HG02763 (cell line): ENCODE results near the gene SPRR1B.
"Not testable (repeated sequence)": the region's sequence is repeated elsewhere in the genome, so short reads cannot be mapped to it uniquely, and the experiment has no call there.

Source experiments
- ATAC-seq: cut with Tn5 transposase; IDR thresholded peaks from one replicate; pipeline ENCODE4 v1.9.1; 2021; ENCODE audit warnings: mild to moderate bottlenecking, moderate library complexity; ENCODE audit not compliant: unreplicated experiment

The SPRR1B gene, protein sequence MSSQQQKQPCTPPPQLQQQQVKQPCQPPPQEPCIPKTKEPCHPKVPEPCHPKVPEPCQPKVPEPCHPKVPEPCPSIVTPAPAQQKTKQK

GRCh38 chr1:153030895-153031294, at the start of gene SPRR1B:
Gene SPRR1B, plus strand, starts transcription at chr1:153031203. Its CDS starts 1,143 bp downstream, at chr1:153032346.
- no peak for ATAC-seq

DNA sequence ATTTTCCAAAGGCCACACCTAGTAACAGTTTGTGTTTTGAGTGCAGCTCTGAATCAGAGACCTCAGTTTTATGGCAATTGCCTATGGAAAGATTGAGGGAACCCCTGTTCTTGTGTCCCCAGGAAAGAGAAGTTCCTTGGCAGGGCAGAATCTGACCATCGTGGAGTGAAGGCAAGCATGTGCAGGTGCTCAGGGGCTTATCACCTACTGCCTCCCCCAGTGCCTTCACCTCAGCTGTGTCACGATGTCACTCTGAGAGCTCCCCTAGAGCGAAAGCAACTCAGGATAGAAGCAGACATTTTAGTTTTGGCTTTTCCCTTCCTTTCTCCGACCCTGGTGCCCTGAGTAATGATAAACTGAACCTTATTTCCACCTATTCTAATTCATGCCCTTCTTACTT, 48.9 kb upstream of the SPRR1B start:
- ATAC-seq: no peak

- ATAC-seq: no peak
These were observed 47.8 kb upstream of the SPRR1B start for GRCh38 chr1:152983234-152983633.

- ATAC-seq: no peak
These were observed 47.3 kb upstream of the SPRR1B start, which contains the start of gene SPRR1A for GRCh38 chr1:152983743-152984142. Gene SPRR1A, plus strand, starts transcription at chr1:152984081. Its CDS starts 1,150 bp downstream, at chr1:152985231.

GRCh38 chr1:152986578-152986977, 44.4 kb upstream of the SPRR1B start:
- ATAC-seq: no peak

- ATAC-seq: no peak
These were observed 37.8 kb upstream of the SPRR1B start for GRCh38 chr1:152993186-152993585.

DNA sequence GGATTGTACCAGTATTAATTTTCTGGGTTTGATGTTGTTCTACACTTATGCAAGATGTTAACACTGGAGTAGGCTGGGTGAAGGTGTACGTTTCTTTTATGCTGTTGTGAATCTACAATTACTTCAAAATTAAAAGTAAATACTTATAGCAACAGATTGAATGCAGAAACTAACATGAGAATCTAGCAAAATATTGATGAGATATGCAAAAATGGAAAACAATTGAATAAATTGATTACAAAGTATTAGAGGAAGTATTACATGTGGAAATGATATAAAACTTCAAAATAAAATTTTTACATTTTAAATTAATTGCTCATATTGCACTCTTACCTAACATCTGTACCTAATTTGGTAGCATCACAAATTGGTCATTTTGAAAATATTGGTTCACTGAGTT, 35.2 kb upstream of the SPRR1B start:
- no peak for ATAC-seq

DNA sequence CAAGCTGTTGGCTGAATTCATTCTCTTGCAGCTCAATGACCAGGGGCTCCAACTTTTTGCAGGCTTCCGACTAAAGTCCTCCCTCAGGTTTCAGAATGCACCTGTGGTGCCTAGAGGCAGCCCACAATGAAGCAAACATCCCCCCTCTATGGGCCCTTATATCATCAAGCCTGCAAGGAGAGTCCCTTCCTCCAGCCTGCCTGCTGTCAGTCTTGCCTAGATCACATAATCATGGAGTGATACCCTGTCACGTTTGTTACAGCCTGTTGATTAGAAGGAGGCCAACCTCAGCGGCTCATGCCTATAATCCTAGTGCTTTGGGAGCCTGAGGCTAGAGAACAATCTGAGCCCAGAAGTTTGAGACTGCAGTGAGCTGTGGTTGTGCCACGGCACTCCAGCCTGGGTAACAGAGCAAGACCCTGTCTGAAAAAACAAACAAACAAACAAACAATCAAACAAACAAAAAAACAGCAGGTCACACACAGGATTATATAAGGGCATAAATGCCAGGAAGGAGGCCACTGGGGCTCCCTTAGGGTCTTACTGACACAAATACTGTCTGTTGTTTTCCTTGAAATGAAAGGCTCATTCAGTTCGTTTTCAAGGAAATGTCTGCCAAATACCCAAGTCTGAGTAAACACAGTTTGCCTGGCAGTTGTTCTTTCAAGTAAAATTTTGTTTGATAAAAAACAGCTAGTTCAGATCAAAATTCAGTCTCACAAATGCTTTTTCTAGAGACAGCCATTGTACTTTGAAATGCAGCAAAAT, 34.2 kb upstream of the SPRR1B start:
- ATAC-seq: no peak

- ATAC-seq: no peak
These were observed 33.1 kb upstream of the SPRR1B start for GRCh38 chr1:152997901-152998300.

DNA sequence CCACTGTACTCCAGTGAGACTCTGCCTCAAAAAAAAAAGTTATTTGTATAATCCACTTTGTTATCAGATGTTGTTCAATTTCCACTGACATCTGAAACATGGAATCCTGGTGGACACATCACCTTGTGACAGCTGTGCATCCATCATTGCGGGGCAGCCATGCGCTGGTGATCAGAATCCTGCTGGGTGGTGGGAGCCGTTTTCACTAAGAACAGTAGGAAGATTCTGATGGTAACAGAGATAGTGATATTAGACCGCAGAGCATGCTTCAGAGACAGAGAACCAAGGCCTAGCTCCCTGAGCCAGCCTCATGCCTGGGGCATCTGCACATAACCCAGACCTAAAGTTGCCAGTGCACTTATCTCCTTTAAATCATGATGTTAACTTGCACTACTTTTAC, 32.5 kb upstream of the SPRR1B start:
- no peak for ATAC-seq

DNA sequence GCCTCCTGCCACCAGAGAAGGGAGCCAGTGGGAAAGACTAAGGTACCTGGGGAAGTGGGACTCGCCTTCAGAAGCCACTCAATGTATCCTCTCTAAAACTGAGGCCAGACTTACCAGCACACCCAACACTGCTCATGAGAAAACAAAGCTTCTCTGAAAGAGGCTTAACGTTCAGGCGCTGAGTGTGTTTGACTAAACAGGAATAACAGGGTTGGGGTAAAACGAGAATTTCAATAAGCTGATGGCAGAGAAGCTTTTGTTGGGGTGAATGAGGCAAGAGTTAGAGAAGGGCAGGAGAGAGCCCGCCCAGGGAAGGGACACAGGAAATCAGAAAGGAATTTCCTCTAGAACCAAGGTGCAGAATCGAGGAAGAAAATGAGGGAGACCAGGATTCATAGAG, 31.2 kb upstream of the SPRR1B start:
- no peak for ATAC-seq

DNA sequence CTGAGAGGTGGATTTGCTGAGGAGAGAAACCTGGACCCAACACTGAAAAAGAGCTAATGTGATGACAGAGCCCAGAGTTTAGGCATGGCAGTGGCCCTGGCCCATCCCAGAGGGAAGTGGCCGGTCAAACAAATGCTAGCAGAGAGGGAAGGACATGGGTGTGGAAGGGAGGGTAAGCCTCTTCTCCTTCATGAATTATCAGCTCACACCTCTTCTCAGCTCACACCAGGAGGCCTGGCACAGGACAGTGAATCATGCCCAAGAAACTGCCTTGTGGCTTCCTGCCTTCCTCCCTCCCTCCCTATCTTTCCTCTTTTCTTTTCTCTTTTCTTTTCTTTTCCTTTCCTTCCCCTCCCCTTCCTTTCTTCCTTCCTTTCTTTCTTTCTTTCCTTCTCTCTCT, 30.7 kb upstream of the SPRR1B start:
- no peak for ATAC-seq

GRCh38 chr1:153001382-153001781, 29.6 kb upstream of the SPRR1B start, which contains the start of gene SPRR3:
Gene SPRR3, plus strand, starts transcription at chr1:153001749. Its CDS starts 1,272 bp downstream, at chr1:153003021.
- no peak for ATAC-seq

DNA sequence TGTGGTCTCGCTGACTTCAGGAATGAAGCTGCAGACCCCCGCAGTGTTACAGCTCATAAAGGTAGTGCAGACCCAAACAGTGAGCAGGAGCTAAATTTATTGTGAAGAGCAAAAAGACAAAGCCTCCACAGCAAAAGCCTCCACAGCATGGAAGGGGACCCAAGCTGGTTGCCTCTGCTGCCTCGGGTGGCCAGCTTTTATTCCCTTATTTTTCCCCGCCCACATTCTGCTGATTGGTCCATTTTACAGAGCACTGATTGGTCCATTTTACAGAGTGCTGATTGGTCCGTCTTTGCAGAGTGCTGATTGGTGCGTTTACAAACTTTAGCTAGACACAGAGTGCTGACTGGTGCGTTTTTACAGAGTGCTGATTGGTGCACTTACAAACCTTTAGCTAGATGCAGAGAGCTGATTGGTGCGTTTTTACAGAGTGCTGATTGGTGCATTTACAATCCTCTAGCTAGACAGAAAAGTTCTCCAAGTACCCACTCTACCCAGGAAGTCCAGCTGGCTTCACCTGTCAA, 19.7 kb upstream of the SPRR1B start:
- not testable (repeated sequence) for ATAC-seq

DNA sequence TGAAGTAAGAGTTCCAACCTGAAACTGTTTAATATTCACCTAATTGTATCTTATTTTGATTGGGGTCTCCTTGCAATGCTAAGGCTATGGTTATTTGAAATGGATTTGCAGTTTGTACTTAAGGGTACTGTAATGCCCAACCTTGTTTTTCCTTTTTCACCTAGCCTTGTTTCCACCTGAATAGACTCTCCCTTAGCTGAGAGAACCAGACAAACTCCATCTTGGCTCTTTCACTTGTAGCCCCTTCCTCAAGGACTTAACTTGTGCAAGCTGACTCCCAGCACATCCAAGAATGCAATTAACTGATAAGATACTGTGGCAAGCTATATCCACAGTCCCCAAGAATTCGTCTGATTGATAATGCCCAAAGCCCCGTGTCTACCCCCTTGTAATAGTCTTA, 9.2 kb upstream of the SPRR1B start:
- ATAC-seq: not testable (repeated sequence)

DNA sequence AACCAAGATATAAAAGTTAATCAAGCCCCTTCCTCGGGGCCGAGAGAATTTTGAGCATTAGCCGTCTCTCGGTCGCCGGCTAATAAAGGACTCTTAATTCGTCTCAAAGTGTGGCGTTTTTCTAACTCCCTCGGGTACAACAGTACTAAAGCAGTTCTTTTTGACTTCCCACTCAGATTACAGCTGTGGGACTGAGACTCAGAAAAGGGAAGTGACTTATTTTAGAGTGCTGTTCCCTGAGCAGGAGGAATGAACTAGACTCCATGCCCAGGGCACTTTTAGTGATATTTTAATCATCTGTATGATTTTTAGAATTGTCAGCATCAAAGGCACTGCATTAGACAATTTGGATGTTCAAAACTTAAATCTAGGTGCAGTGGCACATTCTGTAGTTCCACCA, 8.7 kb upstream of the SPRR1B start:
- ATAC-seq: not testable (repeated sequence)

DNA sequence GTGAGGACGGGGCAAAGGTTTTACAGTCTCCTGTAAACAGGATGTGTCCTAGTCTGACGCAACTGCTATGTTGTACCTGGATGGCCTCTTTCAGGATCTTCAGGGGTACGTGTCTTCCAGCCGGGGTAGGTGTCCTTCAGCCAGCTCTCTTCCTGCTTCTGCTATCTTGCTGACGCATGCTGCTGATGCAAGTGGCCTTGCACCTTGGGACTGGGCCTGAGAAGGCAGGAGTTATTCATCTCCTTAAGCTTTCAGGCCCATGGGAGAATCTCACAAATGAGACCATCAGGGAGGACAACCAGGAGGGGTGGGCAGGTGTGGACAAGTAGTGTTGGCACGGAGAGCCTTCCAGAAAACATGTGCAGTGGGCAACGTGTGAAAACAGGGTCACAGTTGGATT, 7.9 kb upstream of the SPRR1B start:
- ATAC-seq: no peak

DNA sequence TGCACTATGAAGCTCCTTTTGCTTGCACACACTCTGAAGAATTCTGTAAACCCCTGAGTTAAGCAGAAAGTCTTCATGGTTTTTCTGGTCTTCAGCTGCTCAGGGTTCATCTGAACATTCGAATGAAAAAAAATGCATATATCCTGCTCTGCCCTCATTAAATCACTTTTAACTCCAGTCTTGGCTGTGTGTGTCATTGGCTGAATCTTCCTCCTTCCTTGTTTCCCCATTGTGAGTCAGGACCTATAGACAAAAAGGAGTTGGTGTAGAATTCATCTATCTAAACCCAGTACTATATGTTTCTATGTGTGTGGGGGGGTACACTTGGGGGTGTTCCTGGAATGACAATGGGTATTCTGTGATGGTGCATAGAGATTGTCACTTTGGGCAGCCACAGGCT, 6.6 kb upstream of the SPRR1B start:
- no peak for ATAC-seq

GRCh38 chr1:153025797-153026196, 5.2 kb upstream of the SPRR1B start:
- no peak for ATAC-seq

DNA sequence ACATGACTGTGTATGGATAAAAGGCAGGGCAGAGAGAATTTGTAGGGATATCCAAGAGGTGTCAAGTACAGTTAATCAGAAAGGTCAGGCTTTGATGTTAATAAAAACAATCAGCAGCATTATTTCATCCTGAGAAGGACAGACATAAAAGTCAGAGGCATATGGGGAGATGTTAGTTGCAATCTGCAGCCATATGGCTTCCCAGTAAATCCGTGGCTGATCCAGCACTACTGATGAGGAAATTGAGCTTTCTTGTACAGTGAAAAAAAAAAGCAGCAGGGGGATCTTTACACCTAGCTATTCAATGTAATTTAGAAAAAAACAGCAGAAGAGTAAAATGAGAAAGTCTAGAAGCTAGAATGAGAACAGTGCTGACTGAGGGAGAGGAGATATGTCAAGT, 2.2 kb upstream of the SPRR1B start:
- no peak for ATAC-seq

DNA sequence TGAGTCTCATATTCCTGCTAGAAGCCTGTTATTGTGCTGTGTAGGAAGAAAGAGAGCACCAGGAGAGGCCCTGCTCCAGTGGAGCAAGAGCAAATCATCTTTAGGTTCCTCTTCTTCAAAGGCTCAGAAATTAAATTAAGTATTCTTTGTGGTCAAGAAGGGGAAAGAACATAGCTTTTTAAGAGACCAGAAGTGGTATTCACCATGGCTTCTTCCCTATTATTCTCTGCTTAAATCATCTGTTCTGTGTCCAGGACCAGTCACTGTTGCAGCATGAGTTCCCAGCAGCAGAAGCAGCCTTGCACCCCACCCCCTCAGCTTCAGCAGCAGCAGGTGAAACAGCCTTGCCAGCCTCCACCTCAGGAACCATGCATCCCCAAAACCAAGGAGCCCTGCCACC, 1.1 kb downstream of the SPRR1B start:
- ATAC-seq: no peak

GRCh38 chr1:153032677-153033308, 1.8 kb downstream of the SPRR1B start:
- no peak for ATAC-seq
